ENCODE measurements around the gene SMG6.

Gene SMG6

DNA sequence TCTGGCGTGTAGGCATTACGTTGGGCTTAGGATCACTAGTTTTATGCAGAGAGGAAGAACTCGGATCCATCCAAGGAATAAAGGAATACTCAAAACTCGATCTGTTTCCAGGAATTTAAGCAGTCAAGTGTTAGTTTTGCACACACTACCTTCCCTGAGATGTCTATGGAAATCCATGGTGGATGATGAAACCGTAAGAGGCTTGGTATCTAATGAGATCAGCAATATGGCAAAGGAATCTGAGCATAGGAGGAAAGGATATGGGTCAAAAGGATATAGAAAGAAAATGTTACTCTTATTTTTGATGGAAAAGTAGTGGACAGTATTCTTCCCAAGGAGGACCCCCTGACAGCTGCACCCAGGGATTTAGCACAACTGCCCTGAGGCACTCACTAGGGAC lies 59.6 kb downstream of the SMG6 start:
- TF ChIP-seq, protein P1, sequence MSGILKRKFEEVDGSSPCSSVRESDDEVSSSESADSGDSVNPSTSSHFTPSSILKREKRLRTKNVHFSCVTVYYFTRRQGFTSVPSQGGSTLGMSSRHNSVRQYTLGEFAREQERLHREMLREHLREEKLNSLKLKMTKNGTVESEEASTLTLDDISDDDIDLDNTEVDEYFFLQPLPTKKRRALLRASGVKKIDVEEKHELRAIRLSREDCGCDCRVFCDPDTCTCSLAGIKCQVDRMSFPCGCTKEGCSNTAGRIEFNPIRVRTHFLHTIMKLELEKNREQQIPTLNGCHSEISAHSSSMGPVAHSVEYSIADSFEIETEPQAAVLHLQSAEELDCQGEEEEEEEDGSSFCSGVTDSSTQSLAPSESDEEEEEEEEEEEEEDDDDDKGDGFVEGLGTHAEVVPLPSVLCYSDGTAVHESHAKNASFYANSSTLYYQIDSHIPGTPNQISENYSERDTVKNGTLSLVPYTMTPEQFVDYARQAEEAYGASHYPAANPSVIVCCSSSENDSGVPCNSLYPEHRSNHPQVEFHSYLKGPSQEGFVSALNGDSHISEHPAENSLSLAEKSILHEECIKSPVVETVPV (CRISPR knock-in tag; IDR thresholded peaks at IDR 0.05), result no peak
- TF ChIP-seq RARB (CRISPR knock-in tag; IDR thresholded peaks at IDR 0.05) (no peak), SNAI2 (CRISPR knock-in tag; IDR thresholded peaks at IDR 0.05) (no peak), BACH2 (CRISPR knock-in tag; IDR thresholded peaks at IDR 0.05; ENCODE audit: borderline replicate concordance) (no peak), TCF4 (CRISPR knock-in tag; IDR thresholded peaks at IDR 0.05; ENCODE audit: borderline replicate concordance) (no peak), GLIS3 (CRISPR knock-in tag; IDR thresholded peaks at IDR 0.05) (no peak)
- ATAC-seq, result no peak

DNA sequence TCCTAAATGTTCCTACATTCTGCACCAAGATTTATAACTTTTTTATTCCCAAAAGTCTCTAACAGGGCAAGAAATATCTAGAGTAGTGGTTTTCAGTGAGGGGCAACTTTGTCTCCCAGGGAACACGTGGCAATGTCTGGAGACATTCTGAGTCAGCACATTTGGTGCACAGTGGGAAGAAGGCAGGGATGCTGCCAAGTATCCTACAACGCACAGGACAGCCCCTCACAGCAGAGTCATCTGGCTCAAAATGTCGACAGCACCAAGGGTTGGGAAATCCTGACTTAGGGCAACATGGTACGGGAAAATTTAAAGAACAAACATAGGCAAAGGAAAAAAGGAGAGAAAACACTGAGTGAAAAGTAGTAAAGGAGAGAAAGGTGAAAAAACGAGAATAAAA lies 61.8 kb downstream of the SMG6 start:
- no peak for ATAC-seq
- TF ChIP-seq OSR1 (CRISPR knock-in tag; IDR thresholded peaks at IDR 0.05) (no peak), TCF4 (CRISPR knock-in tag; IDR thresholded peaks at IDR 0.05; ENCODE audit: borderline replicate concordance) (no peak), ZFP3 (CRISPR knock-in tag; IDR thresholded peaks at IDR 0.05) (no peak), ZNF565 (CRISPR knock-in tag; conservative IDR thresholded peaks at IDR 0.05; ENCODE audit: low read depth) (no peak), ARNTL (CRISPR knock-in tag; IDR thresholded peaks at IDR 0.05; ENCODE audit: borderline replicate concordance, low read depth) (no peak), SNAI2 (CRISPR knock-in tag; IDR thresholded peaks at IDR 0.05) (no peak), ZC3H10 (CRISPR knock-in tag; IDR thresholded peaks at IDR 0.05) (no peak), PPARA (CRISPR knock-in tag; IDR thresholded peaks at IDR 0.05; ENCODE audit: borderline replicate concordance) (no peak), ZFP30 (CRISPR knock-in tag; IDR thresholded peaks at IDR 0.05) (no peak), RARB (CRISPR knock-in tag; IDR thresholded peaks at IDR 0.05) (no peak), ESRRG (CRISPR knock-in tag; IDR thresholded peaks at IDR 0.05) (no peak)
- TF ChIP-seq, protein P2, sequence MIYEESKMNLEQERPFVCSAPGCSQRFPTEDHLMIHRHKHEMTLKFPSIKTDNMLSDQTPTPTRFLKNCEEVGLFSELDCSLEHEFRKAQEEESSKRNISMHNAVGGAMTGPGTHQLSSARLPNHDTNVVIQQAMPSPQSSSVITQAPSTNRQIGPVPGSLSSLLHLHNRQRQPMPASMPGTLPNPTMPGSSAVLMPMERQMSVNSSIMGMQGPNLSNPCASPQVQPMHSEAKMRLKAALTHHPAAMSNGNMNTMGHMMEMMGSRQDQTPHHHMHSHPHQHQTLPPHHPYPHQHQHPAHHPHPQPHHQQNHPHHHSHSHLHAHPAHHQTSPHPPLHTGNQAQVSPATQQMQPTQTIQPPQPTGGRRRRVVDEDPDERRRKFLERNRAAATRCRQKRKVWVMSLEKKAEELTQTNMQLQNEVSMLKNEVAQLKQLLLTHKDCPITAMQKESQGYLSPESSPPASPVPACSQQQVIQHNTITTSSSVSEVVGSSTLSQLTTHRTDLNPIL (CRISPR knock-in tag; IDR thresholded peaks at IDR 0.05; ENCODE audit: low read depth), result no peak
- TF ChIP-seq, protein P1 (CRISPR knock-in tag; IDR thresholded peaks at IDR 0.05), result no peak

DNA sequence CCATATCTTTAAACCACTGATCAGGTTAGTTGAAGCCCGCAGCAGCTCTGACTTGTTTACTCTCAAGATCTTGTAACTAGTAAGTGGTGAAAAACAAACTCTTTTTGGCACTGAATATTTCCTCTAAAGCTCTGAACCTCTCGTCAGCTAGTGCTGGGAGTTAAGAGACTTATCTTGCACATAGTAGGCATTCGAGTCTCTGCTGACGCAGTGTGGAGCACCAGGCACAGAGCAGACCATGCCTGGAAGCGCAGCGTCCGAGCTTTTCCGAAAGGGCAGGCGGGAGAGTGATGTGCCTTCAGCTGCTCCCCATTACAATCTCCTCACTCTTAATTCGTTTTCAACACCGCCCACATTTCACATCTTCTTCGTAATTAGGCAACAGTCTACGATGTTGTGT lies 63.0 kb downstream of the SMG6 start:
- TF ChIP-seq CSDC2 (CRISPR knock-in tag; IDR thresholded peaks at IDR 0.05), result no peak
- TF ChIP-seq, protein P3, sequence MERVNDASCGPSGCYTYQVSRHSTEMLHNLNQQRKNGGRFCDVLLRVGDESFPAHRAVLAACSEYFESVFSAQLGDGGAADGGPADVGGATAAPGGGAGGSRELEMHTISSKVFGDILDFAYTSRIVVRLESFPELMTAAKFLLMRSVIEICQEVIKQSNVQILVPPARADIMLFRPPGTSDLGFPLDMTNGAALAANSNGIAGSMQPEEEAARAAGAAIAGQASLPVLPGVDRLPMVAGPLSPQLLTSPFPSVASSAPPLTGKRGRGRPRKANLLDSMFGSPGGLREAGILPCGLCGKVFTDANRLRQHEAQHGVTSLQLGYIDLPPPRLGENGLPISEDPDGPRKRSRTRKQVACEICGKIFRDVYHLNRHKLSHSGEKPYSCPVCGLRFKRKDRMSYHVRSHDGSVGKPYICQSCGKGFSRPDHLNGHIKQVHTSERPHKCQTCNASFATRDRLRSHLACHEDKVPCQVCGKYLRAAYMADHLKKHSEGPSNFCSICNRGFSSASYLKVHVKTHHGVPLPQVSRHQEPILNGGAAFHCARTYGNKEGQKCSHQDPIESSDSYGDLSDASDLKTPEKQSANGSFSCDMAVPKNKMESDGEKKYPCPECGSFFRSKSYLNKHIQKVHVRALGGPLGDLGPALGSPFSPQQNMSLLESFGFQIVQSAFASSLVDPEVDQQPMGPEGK (CRISPR knock-in tag; IDR thresholded peaks at IDR 0.05; ENCODE audit: borderline replicate concordance), result no peak
- no peak for TF ChIP-seq TOX (CRISPR knock-in tag; IDR thresholded peaks at IDR 0.05; ENCODE audit: borderline replicate concordance)
- TF ChIP-seq TCF4 (CRISPR knock-in tag; IDR thresholded peaks at IDR 0.05; ENCODE audit: borderline replicate concordance), result no peak
- no peak for TF ChIP-seq ISL1 (CRISPR knock-in tag; IDR thresholded peaks at IDR 0.05)
- no peak for TF ChIP-seq PPARA (CRISPR knock-in tag; IDR thresholded peaks at IDR 0.05; ENCODE audit: borderline replicate concordance)
- TF ChIP-seq RARB (CRISPR knock-in tag; IDR thresholded peaks at IDR 0.05), result no peak
- TF ChIP-seq, protein P4, sequence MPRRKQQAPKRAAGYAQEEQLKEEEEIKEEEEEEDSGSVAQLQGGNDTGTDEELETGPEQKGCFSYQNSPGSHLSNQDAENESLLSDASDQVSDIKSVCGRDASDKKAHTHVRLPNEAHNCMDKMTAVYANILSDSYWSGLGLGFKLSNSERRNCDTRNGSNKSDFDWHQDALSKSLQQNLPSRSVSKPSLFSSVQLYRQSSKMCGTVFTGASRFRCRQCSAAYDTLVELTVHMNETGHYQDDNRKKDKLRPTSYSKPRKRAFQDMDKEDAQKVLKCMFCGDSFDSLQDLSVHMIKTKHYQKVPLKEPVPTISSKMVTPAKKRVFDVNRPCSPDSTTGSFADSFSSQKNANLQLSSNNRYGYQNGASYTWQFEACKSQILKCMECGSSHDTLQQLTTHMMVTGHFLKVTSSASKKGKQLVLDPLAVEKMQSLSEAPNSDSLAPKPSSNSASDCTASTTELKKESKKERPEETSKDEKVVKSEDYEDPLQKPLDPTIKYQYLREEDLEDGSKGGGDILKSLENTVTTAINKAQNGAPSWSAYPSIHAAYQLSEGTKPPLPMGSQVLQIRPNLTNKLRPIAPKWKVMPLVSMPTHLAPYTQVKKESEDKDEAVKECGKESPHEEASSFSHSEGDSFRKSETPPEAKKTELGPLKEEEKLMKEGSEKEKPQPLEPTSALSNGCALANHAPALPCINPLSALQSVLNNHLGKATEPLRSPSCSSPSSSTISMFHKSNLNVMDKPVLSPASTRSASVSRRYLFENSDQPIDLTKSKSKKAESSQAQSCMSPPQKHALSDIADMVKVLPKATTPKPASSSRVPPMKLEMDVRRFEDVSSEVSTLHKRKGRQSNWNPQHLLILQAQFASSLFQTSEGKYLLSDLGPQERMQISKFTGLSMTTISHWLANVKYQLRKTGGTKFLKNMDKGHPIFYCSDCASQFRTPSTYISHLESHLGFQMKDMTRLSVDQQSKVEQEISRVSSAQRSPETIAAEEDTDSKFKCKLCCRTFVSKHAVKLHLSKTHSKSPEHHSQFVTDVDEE (CRISPR knock-in tag; IDR thresholded peaks at IDR 0.05), result no peak
- TF ChIP-seq ZNF70 (CRISPR knock-in tag; IDR thresholded peaks at IDR 0.05), result no peak
- no peak for TF ChIP-seq GLIS3 (CRISPR knock-in tag; IDR thresholded peaks at IDR 0.05)
- TF ChIP-seq, protein P5, sequence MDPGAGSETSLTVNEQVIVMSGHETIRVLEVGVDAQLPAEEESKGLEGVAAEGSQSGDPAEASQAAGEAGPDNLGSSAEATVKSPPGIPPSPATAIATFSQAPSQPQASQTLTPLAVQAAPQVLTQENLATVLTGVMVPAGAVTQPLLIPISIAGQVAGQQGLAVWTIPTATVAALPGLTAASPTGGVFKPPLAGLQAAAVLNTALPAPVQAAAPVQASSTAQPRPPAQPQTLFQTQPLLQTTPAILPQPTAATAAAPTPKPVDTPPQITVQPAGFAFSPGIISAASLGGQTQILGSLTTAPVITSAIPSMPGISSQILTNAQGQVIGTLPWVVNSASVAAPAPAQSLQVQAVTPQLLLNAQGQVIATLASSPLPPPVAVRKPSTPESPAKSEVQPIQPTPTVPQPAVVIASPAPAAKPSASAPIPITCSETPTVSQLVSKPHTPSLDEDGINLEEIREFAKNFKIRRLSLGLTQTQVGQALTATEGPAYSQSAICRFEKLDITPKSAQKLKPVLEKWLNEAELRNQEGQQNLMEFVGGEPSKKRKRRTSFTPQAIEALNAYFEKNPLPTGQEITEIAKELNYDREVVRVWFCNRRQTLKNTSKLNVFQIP (CRISPR knock-in tag; IDR thresholded peaks at IDR 0.05; ENCODE audit: borderline replicate concordance, low read depth), result no peak
- TF ChIP-seq ZFP3 (CRISPR knock-in tag; IDR thresholded peaks at IDR 0.05), result no peak
- TF ChIP-seq ZFP30 (CRISPR knock-in tag; IDR thresholded peaks at IDR 0.05), result no peak
- ATAC-seq, result peak; percentile 7; the same call in 1 of the 3 replicates
